HL-60 (cell line): ENCODE results near the gene PITPNB.

ENCODE experiments used
- GABPA ChIP-seq: IDR thresholded peaks from 2 replicates; pipeline ENCODE4 v1.6.1; 2012; ENCODE audit warnings: low read depth
- POLR2AphosphoS5 ChIP-seq: IDR thresholded peaks from 2 replicates; pipeline ENCODE4 v1.6.1; 2012; ENCODE audit warnings: low read depth
- TF ChIP-seq, protein P1 (sequence below): IDR thresholded peaks from one replicate; pipeline ENCODE4 v1.5.1; 2011; ENCODE audit warnings: low read length, control low read depth, inconsistent platforms; ENCODE audit not compliant: insufficient read depth
- TF ChIP-seq, protein P2 (sequence below): IDR thresholded peaks from 2 replicates; pipeline ENCODE4 v1.6.1; 2012; ENCODE audit warnings: low read depth; ENCODE audit not compliant: insufficient replicate concordance

- TF ChIP-seq POLR2AphosphoS5 (no peak), GABPA (no peak)
- TF ChIP-seq, protein P1, sequence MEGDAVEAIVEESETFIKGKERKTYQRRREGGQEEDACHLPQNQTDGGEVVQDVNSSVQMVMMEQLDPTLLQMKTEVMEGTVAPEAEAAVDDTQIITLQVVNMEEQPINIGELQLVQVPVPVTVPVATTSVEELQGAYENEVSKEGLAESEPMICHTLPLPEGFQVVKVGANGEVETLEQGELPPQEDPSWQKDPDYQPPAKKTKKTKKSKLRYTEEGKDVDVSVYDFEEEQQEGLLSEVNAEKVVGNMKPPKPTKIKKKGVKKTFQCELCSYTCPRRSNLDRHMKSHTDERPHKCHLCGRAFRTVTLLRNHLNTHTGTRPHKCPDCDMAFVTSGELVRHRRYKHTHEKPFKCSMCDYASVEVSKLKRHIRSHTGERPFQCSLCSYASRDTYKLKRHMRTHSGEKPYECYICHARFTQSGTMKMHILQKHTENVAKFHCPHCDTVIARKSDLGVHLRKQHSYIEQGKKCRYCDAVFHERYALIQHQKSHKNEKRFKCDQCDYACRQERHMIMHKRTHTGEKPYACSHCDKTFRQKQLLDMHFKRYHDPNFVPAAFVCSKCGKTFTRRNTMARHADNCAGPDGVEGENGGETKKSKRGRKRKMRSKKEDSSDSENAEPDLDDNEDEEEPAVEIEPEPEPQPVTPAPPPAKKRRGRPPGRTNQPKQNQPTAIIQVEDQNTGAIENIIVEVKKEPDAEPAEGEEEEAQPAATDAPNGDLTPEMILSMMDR: no peak
- TF ChIP-seq, protein P2, sequence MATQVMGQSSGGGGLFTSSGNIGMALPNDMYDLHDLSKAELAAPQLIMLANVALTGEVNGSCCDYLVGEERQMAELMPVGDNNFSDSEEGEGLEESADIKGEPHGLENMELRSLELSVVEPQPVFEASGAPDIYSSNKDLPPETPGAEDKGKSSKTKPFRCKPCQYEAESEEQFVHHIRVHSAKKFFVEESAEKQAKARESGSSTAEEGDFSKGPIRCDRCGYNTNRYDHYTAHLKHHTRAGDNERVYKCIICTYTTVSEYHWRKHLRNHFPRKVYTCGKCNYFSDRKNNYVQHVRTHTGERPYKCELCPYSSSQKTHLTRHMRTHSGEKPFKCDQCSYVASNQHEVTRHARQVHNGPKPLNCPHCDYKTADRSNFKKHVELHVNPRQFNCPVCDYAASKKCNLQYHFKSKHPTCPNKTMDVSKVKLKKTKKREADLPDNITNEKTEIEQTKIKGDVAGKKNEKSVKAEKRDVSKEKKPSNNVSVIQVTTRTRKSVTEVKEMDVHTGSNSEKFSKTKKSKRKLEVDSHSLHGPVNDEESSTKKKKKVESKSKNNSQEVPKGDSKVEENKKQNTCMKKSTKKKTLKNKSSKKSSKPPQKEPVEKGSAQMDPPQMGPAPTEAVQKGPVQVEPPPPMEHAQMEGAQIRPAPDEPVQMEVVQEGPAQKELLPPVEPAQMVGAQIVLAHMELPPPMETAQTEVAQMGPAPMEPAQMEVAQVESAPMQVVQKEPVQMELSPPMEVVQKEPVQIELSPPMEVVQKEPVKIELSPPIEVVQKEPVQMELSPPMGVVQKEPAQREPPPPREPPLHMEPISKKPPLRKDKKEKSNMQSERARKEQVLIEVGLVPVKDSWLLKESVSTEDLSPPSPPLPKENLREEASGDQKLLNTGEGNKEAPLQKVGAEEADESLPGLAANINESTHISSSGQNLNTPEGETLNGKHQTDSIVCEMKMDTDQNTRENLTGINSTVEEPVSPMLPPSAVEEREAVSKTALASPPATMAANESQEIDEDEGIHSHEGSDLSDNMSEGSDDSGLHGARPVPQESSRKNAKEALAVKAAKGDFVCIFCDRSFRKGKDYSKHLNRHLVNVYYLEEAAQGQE: no peak
Measured at GRCh38 chr22:27810609-27811151, 108.4 kb downstream of the PITPNB start.
